Neural cell (in vitro differentiated cells): Measurements from ENCODE around the gene PACS1.

Source experiments
- CTCF ChIP-seq: fragments of 450-650 bp; IDR thresholded peaks from 2 replicates; pipeline ENCODE4 v1.5.1; 2014; ENCODE audit warnings: antibody characterized with exemption, mild to moderate bottlenecking, moderate library complexity; ENCODE audit not compliant: poor library complexity, severe bottlenecking
- EP300 ChIP-seq: fragments of 450-650 bp; conservative IDR thresholded peaks from 2 replicates; pipeline ENCODE4 v1.6.1; 2014; ENCODE audit warnings: antibody characterized with exemption, mild to moderate bottlenecking, moderate library complexity; ENCODE audit not compliant: poor library complexity, severe bottlenecking
- POLR2AphosphoS5 ChIP-seq: IDR thresholded peaks from 2 replicates; pipeline ENCODE4 v1.6.1; 2012
- RAD21 ChIP-seq: fragments of 450-650 bp; conservative IDR thresholded peaks from 2 replicates; pipeline ENCODE4 v1.6.1; 2014; ENCODE audit warnings: antibody characterized with exemption, mild to moderate bottlenecking, moderate library complexity
- REST ChIP-seq: IDR thresholded peaks from 2 replicates; pipeline ENCODE4 v1.6.1; 2012; ENCODE audit warnings: borderline replicate concordance
- TAF1 ChIP-seq: IDR thresholded peaks from 2 replicates; pipeline ENCODE4 v1.6.1; 2012; ENCODE audit warnings: low read depth

GRCh38 chr11:66285250-66285947, 215.3 kb downstream of the PACS1 start:
- TF ChIP-seq TAF1: no peak
- TF ChIP-seq CTCF: no peak
- no peak for TF ChIP-seq POLR2AphosphoS5
- no peak for TF ChIP-seq EP300
- TF ChIP-seq RAD21: no peak
- no peak for TF ChIP-seq REST
